Measurements from ENCODE around the gene CLSTN1. TPM values are rescaled to one million over a fixed set of nuclear protein-coding genes. Genes with fewer than 3 reads are reported as not detected.

The CLSTN1 gene
- total RNA-seq, 1 donor from 2014 or later = 126 TPM

DNA sequence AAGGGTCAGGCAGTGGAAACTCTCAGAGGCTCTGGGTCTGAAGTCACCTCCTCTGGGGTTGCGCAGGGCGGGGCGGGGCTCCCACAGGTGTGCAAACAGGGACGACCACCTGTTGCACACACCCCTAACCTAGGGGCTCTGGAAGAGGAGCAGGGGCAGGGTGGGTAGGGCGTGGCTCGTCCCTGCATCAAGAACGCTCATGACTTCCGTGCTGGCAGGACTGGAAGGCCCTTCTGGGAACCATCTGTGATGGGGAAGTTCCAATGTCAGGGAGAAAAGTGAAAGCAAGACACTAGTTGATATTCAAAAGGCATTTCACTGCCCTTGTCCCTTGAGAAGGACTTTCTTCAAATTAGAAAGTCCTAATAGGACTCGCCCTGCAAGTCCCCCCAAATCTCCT lies 22.1 kb upstream of the CLSTN1 start:
- H3K4me3 Mint-ChIP-seq (ENCODE audit: unreplicated experiment) = no peak overlapping the region
- TF ChIP-seq CTCF (IDR thresholded peaks at IDR 0.05) = no peak
- DNase-seq (ENCODE audit: low spot score) = no peak
- no peak overlapping the region for H3K27ac Mint-ChIP-seq (ENCODE audit: unreplicated experiment)
- no peaks in the 10 kb centered on the region for H3K36me3 Mint-ChIP-seq (ENCODE audit: low read depth)
- no peaks in the 10 kb centered on the region for H3K9me3 Mint-ChIP-seq (ENCODE audit: low read depth)
- H3K27me3 Mint-ChIP-seq (ENCODE audit: low read depth) = peaks cover 2% of the 10 kb centered on the region
- H3K4me1 Mint-ChIP-seq (ENCODE audit: low read depth) = peaks cover 16% of the 10 kb centered on the region

DNA sequence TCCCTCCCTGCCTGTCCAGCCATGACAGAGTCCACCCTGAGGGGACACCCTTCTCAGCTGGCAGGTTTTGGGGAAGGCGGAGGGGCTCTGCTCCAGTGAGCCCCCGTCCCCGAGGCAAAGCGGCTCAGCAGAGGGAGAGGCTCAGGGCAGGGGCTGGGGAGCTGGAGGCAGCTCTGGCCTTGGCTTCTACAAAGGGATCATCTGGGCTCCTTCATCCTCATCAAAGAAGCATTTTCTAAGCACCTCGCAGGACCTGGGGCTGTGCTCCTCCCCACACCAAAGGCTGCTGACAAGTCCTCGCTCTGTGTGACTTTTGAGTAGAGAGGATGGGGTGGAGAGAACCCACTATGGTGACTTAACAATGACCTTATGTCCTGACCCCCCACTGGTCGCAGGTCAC lies 21.0 kb upstream of the CLSTN1 start:
- H3K4me1 Mint-ChIP-seq (ENCODE audit: low read depth) = peaks cover 16% of the 10 kb centered on the region
- no peaks in the 10 kb centered on the region for H3K9me3 Mint-ChIP-seq (ENCODE audit: low read depth)
- H3K36me3 Mint-ChIP-seq (ENCODE audit: low read depth) = no peaks in the 10 kb centered on the region
- H3K4me3 Mint-ChIP-seq (ENCODE audit: unreplicated experiment) = no peak overlapping the region
- no peak for DNase-seq (ENCODE audit: low spot score)
- no peak overlapping the region for H3K27ac Mint-ChIP-seq (ENCODE audit: unreplicated experiment)
- peaks cover 2% of the 10 kb centered on the region for H3K27me3 Mint-ChIP-seq (ENCODE audit: low read depth)
- TF ChIP-seq CTCF (IDR thresholded peaks at IDR 0.05) = no peak

DNA sequence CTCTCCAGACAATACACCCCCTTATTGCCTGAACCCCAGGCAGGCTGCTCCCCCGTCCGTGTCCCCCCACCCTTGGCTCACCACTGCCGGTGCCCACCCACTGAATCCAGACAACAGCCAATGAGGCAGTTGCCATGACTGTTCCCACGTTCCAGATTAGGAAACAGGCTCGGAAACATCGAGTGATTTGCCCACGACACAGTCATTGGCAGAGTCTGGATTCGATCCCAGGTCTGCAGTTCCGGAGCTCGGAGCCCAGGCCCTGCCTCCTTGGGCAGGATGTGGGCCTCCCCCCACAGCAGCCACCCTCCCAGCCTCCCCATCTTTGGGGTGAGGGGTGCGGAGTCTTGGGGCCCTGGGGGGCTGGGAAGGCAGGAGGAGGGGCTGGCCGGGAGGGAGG lies 20.3 kb upstream of the CLSTN1 start:
- DNase-seq (ENCODE audit: low spot score) = peak; percentile 47
- Mint-ChIP-seq H3K36me3 (ENCODE audit: low read depth) (no peaks in the 10 kb centered on the region), H3K9me3 (ENCODE audit: low read depth) (no peaks in the 10 kb centered on the region), H3K4me1 (ENCODE audit: low read depth) (peaks cover 16% of the 10 kb centered on the region), H3K4me3 (ENCODE audit: unreplicated experiment) (no peak overlapping the region), H3K27me3 (ENCODE audit: low read depth) (peaks cover 2% of the 10 kb centered on the region), H3K27ac (ENCODE audit: unreplicated experiment) (no peak overlapping the region)
- TF ChIP-seq CTCF (IDR thresholded peaks at IDR 0.05) = no peak

- H3K9me3 Mint-ChIP-seq (ENCODE audit: low read depth) = no peaks in the 10 kb centered on the region
- peaks cover 2% of the 10 kb centered on the region for H3K27me3 Mint-ChIP-seq (ENCODE audit: low read depth)
- no peak overlapping the region for H3K4me3 Mint-ChIP-seq (ENCODE audit: unreplicated experiment)
- no peak for TF ChIP-seq CTCF (IDR thresholded peaks at IDR 0.05)
- H3K27ac Mint-ChIP-seq (ENCODE audit: unreplicated experiment) = no peak overlapping the region
- H3K36me3 Mint-ChIP-seq (ENCODE audit: low read depth) = no peaks in the 10 kb centered on the region
- peak; percentile 81 for DNase-seq (ENCODE audit: low spot score)
- peaks cover 16% of the 10 kb centered on the region for H3K4me1 Mint-ChIP-seq (ENCODE audit: low read depth)
Measured at GRCh38 chr1:9843576-9843945, 19.8 kb upstream of the CLSTN1 start.

DNA sequence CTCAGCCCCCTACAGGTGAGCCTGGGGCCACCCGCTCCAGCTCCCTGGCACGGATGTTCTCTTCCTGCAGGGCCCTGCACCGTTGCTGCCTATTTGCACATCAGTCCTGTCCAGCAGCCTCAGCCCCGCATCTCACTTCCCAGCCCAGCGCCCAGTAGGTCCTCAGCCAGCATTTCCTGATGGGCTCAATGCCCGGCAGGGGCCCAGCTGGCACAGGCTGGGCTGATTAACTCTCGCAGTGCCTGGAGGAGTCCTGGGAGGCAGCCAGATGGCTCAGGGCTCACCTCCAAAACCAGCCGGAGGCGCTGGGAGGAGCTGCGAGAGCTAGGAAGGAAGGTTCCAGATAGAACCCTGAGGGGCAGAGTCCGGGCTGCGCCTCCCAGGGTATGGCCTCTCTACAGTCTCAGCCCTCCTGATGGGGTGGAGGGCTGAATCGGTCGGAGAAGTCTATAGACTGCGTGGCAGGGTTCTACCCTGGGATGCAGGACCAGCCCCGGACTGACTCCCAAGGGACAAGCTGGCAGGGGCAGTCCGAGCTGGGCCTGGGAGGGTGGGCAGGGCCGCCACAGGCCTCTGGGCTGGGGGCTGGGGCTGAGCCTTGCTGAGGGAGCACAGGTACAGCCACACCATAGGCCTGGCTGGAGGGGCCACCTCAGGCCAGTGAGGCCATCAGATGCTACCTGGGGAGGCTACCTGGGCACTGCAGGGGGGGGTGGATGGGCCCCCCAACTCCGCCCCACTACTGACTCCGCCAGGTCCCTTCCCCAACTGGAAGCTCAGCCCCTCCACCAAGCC lies 19.2 kb upstream of the CLSTN1 start:
- Mint-ChIP-seq H3K4me1 (ENCODE audit: low read depth) (peaks cover 16% of the 10 kb centered on the region), H3K27me3 (ENCODE audit: low read depth) (peaks cover 2% of the 10 kb centered on the region), H3K4me3 (ENCODE audit: unreplicated experiment) (no peak overlapping the region), H3K9me3 (ENCODE audit: low read depth) (no peaks in the 10 kb centered on the region), H3K36me3 (ENCODE audit: low read depth) (no peaks in the 10 kb centered on the region), H3K27ac (ENCODE audit: unreplicated experiment) (no peak overlapping the region)
- no peak for TF ChIP-seq CTCF (IDR thresholded peaks at IDR 0.05)
- DNase-seq (ENCODE audit: low spot score) = peak; percentile 83

All from chondrocyte (in vitro differentiated cells).